Hematopoietic multipotent progenitor cell (in vitro differentiated cells): ENCODE measurements around the gene SLC35A4. TPM values are rescaled to one million over a fixed set of nuclear protein-coding genes. Genes with fewer than 3 reads are reported as not detected.
A peak's percentile ranks its signal among the peaks of the same experiment; 100 is the strongest.

Experiments used
- DNase-seq, 3 donors: peaks; one replicate each; pipeline ENCODE4 v3.0.0-alpha.2; 2011 to 2015; ENCODE audit warnings: low read depth in 2 of 3, low spot score in 2 of 3
- total RNA-seq: library from RNA; depleted of rRNA; stranded (reverse); fragments of >200 nt; gene quantifications from one replicate; pipeline ENCODE4 v1.2.3, GENCODE V29; 2012

Gene SLC35A4
- total RNA-seq, result 23.7 TPM

- peak; percentile 97 to 99 (median 99) for DNase-seq
Measured at GRCh38 chr5:140564196-140565023, at the start of gene SLC35A4, which contains the start of gene APBB3. SLC35A4 (plus strand) TSS chr5:140564828; CDS start chr5:140567170, 2,342 bp downstream. APBB3 (minus strand) TSS chr5:140564598; CDS start chr5:140564245, 353 bp downstream.

GRCh38 chr5:140524003-140524402 lies 40.6 kb upstream of the SLC35A4 start:
- DNase-seq, result no peak

GRCh38 chr5:140540227-140540626 lies 24.4 kb upstream of the SLC35A4 start:
- no peak for DNase-seq

- no peak for DNase-seq
Measured at GRCh38 chr5:140542972-140543371, 21.7 kb upstream of the SLC35A4 start.

DNA sequence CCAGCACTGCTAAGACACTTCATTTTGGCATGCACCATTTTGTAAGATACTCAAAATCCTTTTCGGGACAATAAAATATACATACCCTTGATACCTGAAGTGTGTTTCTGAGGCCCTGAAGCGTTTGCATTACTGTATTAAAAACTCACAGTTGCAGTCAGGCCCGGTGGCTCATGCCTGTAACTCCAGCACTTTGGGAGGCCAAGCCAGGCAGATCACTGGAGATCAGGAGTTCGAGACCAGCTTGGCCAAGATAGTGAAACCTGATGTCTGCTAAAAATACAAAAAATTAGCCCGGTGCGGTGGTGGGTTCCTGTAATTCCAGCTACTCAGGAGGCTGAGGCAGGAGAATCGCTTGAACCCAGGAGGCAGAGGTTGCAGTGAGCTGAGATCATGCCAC lies 19.6 kb upstream of the SLC35A4 start:
- DNase-seq, result no peak

- no peak for DNase-seq
Measured at GRCh38 chr5:140545606-140546005, 19.0 kb upstream of the SLC35A4 start.

DNA sequence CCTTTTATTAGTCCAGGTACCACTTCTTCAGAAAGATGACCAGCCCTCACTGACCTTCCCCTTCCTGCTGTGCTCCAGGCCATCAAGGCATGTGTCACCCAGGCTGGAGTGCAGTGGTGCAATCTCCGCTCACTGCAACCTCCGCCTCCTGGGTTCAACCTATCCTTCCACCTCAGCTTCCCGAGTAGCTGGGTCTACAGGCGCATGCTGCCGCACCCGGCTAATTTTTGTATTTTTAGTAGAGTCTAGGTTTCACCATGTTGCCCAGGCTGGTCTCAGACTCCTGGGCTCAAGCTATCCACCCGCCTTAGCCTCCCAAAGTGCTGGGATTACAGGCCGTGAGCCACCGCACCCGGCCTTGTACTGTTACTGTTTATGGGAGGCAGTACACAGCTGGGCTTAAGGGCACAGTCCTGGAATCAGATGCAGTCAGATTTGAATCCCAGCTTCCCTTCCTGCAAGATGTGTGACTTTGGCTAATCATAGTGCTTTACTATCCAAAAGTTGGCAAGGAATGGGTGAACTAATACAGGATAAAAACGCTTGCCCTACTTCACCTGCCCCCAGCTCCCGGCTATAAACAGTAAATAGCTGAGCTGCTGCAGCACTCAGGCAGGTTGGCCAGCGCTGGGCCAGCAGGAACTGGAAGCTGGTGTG lies 17.6 kb upstream of the SLC35A4 start:
- no peak for DNase-seq

DNA sequence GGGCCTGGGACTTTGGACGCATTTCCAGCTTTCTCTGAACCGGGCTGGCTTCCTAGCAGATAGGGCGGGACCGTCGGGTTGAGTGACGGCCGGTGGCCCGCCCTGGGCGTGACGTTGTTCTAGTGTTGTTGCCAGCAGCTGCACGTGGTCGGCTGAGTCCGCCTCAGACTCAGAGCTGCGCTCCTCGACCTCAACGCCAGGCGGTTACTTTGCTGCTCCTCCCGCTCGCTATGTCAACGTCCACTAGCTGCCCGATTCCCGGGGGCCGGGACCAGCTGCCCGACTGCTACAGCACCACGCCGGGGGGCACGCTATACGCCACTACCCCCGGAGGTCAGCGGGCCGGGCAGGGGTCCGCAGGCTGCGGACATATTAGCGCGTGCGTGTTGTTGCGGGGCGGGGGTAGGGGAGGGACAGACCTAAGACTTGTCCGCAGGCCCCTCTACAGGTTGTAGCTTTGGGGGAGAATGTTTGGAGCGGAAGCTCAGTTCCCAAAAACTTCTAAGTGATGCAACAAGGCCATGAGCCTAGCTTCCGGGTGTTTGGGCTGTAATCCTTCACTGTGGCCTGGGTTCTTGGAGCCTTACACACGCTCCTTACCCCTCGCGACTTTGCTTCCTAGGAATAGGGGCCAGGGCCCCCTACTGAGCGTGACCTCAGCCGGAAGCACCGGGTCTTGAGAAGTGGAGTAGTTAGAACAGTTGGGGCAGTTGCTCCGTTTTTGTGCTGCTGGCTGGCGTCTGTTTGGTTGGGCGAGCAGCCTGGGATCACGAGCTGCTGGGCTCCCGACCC lies 16.9 kb upstream of the SLC35A4 start, which contains the start of gene EIF4EBP3:
TSS of gene EIF4EBP3 (plus strand) at position 155 of the 792 bp plus-strand sequence. CDS start at position 231, 76 bp downstream.
- peak; percentile 74 to 93 (median 90) for DNase-seq

- peak in 1 of 3 donors; percentile 12 for DNase-seq
Measured at GRCh38 chr5:140548300-140548688, 16.3 kb upstream of the SLC35A4 start.

DNA sequence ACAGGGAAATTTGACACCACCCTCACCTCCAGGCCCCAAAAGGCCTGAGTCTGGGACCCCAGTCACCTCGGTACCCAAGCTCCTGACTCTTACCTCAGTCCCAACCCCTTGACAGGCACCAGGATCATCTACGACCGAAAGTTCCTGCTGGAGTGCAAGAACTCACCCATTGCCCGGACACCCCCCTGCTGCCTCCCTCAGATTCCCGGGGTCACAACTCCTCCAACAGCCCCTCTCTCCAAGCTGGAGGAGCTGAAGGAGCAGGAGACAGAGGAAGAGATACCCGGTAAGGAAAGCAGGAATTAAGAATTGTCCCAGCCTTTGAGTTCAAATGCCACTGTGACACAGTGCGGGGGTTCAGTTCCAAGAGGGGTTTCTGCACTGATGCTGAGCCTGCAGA lies 15.8 kb upstream of the SLC35A4 start:
- DNase-seq, result no peak

GRCh38 chr5:140549237-140550144 lies 15.1 kb upstream of the SLC35A4 start:
- DNase-seq, result peak in 2 of 3 donors; percentile 45 to 66

DNA sequence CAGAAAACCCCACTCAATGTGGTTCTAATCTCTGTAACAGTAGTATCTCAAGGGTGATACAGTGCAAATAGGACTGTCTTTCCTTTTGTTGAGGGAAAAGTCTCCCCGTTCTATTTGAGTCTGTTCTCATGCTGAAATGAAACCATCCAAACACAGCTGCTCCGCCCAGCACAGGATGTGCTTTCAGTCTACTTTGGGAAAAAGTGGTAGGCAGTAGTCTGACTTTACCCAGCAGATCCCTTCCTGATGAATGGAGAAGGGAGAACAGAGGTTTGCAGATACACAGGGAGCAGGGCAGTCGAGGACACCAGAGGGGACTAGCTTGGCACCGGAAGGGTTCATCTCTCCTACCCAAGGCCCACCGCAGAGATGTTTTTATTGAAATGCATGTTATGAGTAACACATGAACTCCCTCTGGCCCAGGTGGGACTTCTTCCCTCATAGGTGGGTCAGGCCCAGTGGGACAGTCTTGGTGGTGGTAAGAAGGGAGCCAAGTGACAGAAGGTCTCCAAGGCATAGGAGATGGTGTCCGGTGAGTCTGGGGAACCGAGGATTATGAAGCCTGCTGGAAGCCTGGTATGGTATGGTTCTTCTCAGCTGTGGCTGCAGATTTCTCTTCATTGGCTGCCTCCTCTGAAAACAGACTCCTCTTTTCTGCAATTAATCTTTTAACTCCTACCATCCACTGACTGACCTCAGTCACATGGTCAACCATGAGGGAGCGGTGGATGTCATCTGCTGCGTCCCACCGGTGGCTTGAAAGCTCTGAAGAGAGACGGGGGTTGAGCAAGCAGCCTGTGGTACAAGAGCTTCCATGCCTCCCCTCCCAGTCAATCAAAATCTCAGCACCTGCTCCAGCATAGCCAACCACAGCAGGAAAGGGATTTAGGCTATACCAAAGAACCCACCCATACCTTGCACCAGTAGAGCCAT lies 14.2 kb upstream of the SLC35A4 start:
- no peak for DNase-seq

- no peak for DNase-seq
Measured at GRCh38 chr5:140551872-140552271, 12.8 kb upstream of the SLC35A4 start.

DNA sequence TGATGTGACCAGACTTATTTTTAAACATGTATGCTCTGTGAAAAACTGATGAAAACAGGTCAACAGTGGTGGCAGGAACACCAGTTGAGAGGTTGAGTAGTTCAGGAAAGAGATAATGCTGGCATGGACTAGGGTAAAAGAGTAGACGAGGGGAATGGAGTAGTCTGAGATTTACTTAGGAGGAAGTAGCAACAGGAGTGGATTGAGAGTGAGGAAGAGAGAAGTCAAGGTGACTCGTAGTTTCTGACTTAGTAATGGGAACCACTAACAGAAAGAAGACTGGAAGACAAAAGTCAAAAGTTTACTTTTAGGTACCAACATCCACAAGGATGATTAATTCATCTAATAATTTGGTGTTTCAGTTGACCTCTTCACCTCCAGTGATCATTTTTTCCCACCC lies 11.0 kb upstream of the SLC35A4 start:
- DNase-seq, result no peak

- no peak for DNase-seq
Measured at GRCh38 chr5:140554454-140554853, 10.2 kb upstream of the SLC35A4 start.

GRCh38 chr5:140555747-140556312 lies 8.8 kb upstream of the SLC35A4 start:
- no peak for DNase-seq

DNA sequence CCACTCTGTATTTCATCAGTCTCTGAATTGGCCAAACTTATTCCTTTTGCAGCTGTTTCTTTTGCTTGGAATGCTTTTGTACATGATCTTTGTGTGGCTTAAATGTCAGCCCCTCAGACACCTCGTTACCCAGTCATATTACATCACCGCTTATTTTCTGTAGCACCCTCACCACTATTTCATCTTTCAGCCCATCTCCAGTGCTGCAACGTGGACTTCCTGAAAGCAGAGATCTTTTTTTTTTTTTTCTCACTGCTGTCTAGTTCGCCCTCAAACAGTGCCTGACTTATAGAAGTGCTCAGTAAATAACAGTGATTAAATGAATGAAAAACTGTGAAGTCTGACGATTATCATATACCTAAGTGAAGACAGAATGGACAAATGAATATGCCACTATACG lies 8.2 kb upstream of the SLC35A4 start:
- peak in 1 of 3 donors; percentile 42 for DNase-seq

DNA sequence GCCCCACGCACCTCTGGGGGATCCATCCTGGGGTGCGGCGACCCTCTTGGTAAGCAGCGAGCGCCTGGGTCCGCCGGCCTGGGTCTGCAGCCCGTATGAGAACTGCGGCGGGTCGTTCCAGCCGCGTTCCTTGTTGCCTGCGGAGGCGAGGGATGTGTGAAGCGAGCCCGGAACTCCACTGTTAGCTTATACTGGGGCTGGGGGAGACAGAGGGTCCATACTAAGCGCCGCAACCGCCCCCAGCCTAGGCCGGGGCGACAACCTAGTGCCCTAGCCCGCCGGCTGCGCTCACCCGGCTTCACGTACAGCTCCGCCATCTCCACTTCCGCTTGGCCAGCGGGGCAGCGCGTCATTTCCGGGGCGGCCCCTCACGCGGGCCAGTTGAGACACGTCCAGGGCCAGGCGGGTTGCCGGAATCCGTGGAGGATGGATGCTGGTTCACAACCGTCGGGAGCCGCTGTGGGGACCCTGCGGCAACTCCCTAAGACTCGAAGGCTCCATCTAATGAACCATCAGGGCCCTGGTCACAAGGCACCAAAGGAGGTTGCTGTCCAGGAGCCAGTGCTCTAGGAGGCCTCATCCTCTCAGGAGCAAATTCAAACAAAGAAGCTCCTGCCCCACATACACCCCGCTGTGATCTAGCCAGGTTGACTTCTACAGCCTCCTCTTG lies 7.4 kb upstream of the SLC35A4 start, which contains the start of gene SRA1:
TSS of gene SRA1 (minus strand) at position 338 of the 670 bp plus-strand sequence. CDS start at position 317, 21 bp downstream.
- peak; percentile 59 to 86 (median 85) for DNase-seq
